Heart right ventricle (tissue), 16 donors: ENCODE measurements around the gene ANXA4. TPM values are rescaled to one million over a fixed set of nuclear protein-coding genes. Genes with fewer than 3 reads are reported as not detected.
"Not testable (repeated sequence)": the region's sequence is repeated elsewhere in the genome, so short reads cannot be mapped to it uniquely, and the experiment has no call there.

ENCODE experiments used
- ATAC-seq, 8 donors: fragments of 200-7000 bp; cut with Tn5 transposase; one replicate each; pipeline ENCODE4 v1.9.1; 2020; ENCODE audit warnings: mild to moderate bottlenecking in 8 of 8, moderate library complexity in 8 of 8, moderate number of reproducible peaks in 1 of 8
- DNase-seq, 2 donors: peaks; one replicate each; pipeline ENCODE4 v3.0.0-alpha.2; 2020
- H3K27ac ChIP-seq, 10 donors: fragments of 200-600 bp; sonication (generic) in 2 of 10; one replicate each; pipeline versions ENCODE4 v1.5.0 to v1.8.0; 2020 to 2022; ENCODE audit warnings: mild to moderate bottlenecking in 3 of 10
- H3K27me3 ChIP-seq, 7 donors: fragments of 200-600 bp; one replicate each; pipeline ENCODE4 v1.8.0; 2021 to 2022; ENCODE audit warnings: mild to moderate bottlenecking in 2 of 7
- H3K36me3 ChIP-seq, 9 donors: fragments of 200-600 bp; sonication (generic) in 1 of 9; one replicate each; pipeline versions ENCODE4 v1.5.0 to v1.8.0; 2020 to 2022; ENCODE audit warnings: mild to moderate bottlenecking in 2 of 9
- H3K4me1 ChIP-seq, 9 donors: fragments of 200-600 bp; sonication (generic) in 1 of 9; one replicate each; pipeline versions ENCODE4 v1.5.0 to v1.8.0; 2020 to 2022; ENCODE audit warnings: mild to moderate bottlenecking in 4 of 9
- H3K4me3 ChIP-seq, 10 donors: fragments of 200-600 bp; sonication (generic) in 2 of 10; one replicate each; pipeline versions ENCODE4 v1.5.0 to v1.8.0; 2020 to 2022; ENCODE audit warnings: mild to moderate bottlenecking in 7 of 10, moderate library complexity in 2 of 10
- H3K9me3 ChIP-seq, 11 donors: fragments of 200-600 bp in 10 of 11; sonication (generic) in 2 of 11; one replicate each; pipeline versions ENCODE4 v1.5.0 to v1.8.0; 2013 to 2022; ENCODE audit warnings: mild to moderate bottlenecking in 2 of 11, control low read depth in 1 of 11, moderate library complexity in 1 of 11
- WGBS, 2 donors: extraction: QIAGEN DNeasy Blood & Tissue Kit; methylation state at CpG; one replicate each; pipeline ENCODE4 v1.1.7; 2013; ENCODE audit warnings: inconsistent platforms in 1 of 2; 5-methylcytosine and 5-hydroxymethylcytosine counted together
- intact Hi-C, 10 donors: fragments of 100-400 bp; cut with DNase I; formaldehyde crosslinking; loops; one replicate each; pipeline versions ENCODE4 v1.11.1 to v1.14.2; 2022
- polyA plus RNA-seq, 2 donors: library from polyadenylated mRNA; stranded (reverse); fragments of 200-250 nt; gene quantifications; one replicate each; pipeline ENCODE4 v1.2.3, GENCODE V29; 2013
- total RNA-seq, 10 donors: library from RNA; stranded (reverse); fragmentation: NEBNext Ultra II Directional in 3 of 10; extraction: Animal tissue kit (Norgen Biotek cat#: 25700) in 3 of 10; gene quantifications; one replicate each; pipeline versions ENCODE4 v1.2.1 to v1.2.4, GENCODE V29; 2021 to 2023
- TF ChIP-seq, protein P1 (sequence below), 9 donors: fragments of 200-600 bp; sonication (generic) in 2 of 9; IDR thresholded peaks; one replicate each; pipeline versions ENCODE4 v1.5.0 to v1.8.0; 2021 to 2022; ENCODE audit warnings: antibody characterized with exemption in 9 of 9, mild to moderate bottlenecking in 5 of 9, moderate library complexity in 1 of 9
- donor health status: Arrhythmogenic right ventricular cardiomyopathy.
- donor health status: ischemic (EF 13 %, LVEDD 7.1; RV severe dilation, severe dysfunction).
- donor health status: healthy with polysubstance abuse.
- donor health status: DM: no; HTN: yes; CAD: no.
- donor health status: DM: no; HTN: no; CAD: no.
- donor health status: ischemic (EF 25% LVEDD 6.9; RV normal size, moderate dysfunction).
- donor health status: ischemic (EF 25% LVEDD 5.7; RV mildly dilated, moderate dysfunction).
- donor health status: healthy.
- donor health status: DM: yes; HTN: yes; CAD: no.
- donor health status: Ischemic cardiomyopathy.
- donor health status: ischemic (EF 35%, LVEDD 5.7; RV mildly dilated, moderate dysfunction).
- donor health status: nonischemic (EF 11% LVEDD 7.7; RV severe dilation, severe dysfunction).
- donor health status: DM: yes; HTN: yes; CAD: no.
- donor health status: PGD.
- donor health status: ischemic (EF 29% LVEDD 5.4; RV normal size, mild dysfunction).
- donor health status: nonischemic (EF 23%, LVEDD 6.1; RV moderate dilation, normal function).

ANXA4 gene
- total and polyA plus RNA-seq, 12 donors: 12.0 to 36.7 (median 22.6) TPM

DNA sequence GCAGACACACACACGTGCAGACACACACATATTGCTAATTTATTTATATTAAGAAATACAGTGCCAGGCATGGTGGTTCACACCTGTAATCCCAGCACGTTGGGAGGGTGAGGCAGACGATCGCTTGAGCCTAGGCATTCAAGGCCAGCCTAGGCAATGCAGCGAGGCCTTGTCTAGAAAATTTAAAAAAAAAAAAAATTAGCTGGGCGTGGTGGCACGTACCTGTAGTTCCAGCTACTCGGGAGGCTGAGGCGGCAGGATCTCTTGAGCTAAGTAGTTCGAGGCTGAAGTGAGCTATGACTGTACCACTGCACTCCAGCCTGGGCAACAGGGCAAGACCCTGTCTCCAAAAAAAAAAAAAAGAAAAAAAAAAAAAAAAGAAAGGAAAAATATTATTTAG is 28.8 kb downstream of the ANXA4 start:
- Histone ChIP-seq H3K36me3 (no peaks in the 10 kb centered on the region), H3K4me1 (peaks cover 0 to 60% (median 34%) of the 10 kb centered on the region in 9 donors), H3K4me3 (no peak overlapping the region), H3K27me3 (no peaks in the 10 kb centered on the region), H3K9me3 (peaks cover 0 to 2% (median 0%) of the 10 kb centered on the region in 11 donors), H3K27ac (peak overlapping the region in 3 of 10 donors; percentile 60 to 62 (median 60))
- no peak for ATAC-seq
- DNase-seq: no peak
- TF ChIP-seq, protein P1, sequence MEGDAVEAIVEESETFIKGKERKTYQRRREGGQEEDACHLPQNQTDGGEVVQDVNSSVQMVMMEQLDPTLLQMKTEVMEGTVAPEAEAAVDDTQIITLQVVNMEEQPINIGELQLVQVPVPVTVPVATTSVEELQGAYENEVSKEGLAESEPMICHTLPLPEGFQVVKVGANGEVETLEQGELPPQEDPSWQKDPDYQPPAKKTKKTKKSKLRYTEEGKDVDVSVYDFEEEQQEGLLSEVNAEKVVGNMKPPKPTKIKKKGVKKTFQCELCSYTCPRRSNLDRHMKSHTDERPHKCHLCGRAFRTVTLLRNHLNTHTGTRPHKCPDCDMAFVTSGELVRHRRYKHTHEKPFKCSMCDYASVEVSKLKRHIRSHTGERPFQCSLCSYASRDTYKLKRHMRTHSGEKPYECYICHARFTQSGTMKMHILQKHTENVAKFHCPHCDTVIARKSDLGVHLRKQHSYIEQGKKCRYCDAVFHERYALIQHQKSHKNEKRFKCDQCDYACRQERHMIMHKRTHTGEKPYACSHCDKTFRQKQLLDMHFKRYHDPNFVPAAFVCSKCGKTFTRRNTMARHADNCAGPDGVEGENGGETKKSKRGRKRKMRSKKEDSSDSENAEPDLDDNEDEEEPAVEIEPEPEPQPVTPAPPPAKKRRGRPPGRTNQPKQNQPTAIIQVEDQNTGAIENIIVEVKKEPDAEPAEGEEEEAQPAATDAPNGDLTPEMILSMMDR (IDR thresholded peaks at IDR 0.05): no peak
- intact Hi-C loops: no loop called here
- 91 to 96% methylated on average over 10 of the region's 10 CpGs for WGBS, 2 donors

DNA sequence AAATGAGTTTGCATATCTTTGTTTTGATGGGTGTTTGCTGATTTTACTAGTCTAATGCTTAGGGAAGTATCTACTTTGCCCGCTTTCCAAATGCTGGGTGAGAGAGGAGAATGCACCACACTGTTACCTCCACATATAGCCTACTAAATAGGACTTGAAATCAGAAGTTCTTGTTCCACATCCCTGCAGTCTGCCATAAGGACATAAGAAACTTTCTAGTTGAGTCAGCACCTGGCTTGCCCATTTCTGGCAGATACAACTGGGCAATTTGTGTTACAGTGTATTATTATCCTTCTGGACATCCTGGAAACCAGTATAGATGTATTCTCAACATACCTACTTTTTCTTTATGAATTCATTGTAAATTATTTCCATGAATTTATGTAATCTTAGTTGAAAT is 29.5 kb downstream of the ANXA4 start:
- H3K36me3 ChIP-seq: no peaks in the 10 kb centered on the region
- TF ChIP-seq, protein P1 (IDR thresholded peaks at IDR 0.05): no peak
- no peak overlapping the region for H3K4me3 ChIP-seq
- no peak for ATAC-seq
- H3K27me3 ChIP-seq: no peaks in the 10 kb centered on the region
- 96 to 100% methylated on average over 1 of the region's 1 CpG for WGBS, 2 donors
- no peak for DNase-seq
- H3K9me3 ChIP-seq: peaks cover 0 to 9% (median 0%) of the 10 kb centered on the region in 11 donors
- no peak overlapping the region for H3K27ac ChIP-seq
- intact Hi-C loops: no loop called here
- H3K4me1 ChIP-seq: peaks cover 0 to 57% (median 29%) of the 10 kb centered on the region in 9 donors

DNA sequence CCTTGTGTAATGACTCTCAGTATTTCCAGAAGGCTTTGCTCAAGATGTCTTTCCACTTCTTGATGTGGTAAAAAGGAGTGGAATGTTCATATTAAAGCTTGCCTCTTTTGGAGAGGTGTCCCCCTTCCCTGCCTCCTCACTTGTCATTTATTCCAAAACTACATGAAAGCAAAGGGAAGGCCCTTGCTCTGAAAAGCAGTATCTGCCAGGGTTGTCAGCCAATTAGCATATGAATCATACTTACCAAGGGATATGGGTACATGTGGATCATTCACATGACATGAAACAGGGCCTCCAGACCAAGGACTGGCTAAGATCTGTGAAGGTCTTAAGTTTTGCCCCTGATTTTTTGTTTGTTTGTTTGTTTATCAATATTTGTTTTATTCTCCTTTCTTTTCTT is 31.3 kb downstream of the ANXA4 start:
- peak in 1 of 8 donors; percentile 38 for ATAC-seq

DNA sequence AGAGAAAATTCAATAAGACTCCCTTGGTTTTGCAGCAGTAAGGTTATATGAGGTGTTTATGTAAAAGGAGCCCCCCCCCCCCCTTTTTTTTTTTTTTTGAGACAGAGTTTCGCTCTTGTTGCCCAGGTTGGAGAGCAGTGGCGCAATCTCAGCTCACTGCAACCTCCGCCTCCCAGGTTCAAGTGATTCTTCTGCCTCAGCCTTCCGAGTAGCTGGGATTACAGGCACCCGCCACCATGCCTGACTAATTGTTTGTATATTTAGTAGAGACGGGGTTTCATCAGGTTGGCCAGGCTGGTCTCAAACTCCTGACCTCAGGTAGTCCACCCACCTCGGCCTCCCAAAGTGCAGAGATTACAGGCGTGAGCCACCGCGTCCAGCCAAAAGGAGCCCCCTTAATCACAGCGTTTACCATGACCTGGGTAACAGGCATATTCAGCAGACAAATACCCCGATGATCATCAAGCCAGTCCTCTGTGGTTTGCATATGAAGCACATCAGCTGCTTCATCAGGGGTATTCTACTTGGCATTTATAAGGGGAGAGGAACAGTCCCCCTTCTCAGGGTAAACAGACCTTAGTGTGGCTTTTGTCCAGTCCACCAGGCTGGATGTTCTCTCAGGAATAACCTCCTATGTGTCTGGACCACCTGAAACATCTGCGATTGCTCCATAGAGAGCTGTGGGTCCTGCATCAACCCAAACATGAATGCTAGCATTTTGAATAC is 32.5 kb downstream of the ANXA4 start:
- ATAC-seq, intact Hi-C loops, H3K4me3 ChIP-seq, DNase-seq, H3K27me3 ChIP-seq, H3K27ac ChIP-seq, H3K36me3 ChIP-seq: not testable (repeated sequence)
- Histone ChIP-seq H3K9me3 (peaks cover 0 to 12% (median 0%) of the 10 kb centered on the region in 11 donors), H3K4me1 (peaks cover 0 to 44% (median 14%) of the 10 kb centered on the region in 9 donors)
- 93 to 96% methylated on average over 13 of the region's 13 CpGs for WGBS, 2 donors

More for the DNA sequence above, 31.3 kb downstream of the ANXA4 start:
- no peaks in the 10 kb centered on the region for H3K36me3 ChIP-seq
- TF ChIP-seq, protein P1 (IDR thresholded peaks at IDR 0.05): no peak
- peaks cover 0 to 12% (median 0%) of the 10 kb centered on the region in 11 donors for H3K9me3 ChIP-seq
- H3K27me3 ChIP-seq: no peaks in the 10 kb centered on the region
- DNase-seq: no peak
- no peak overlapping the region for H3K4me3 ChIP-seq
- intact Hi-C loops: no loop called here
- H3K27ac ChIP-seq: no peak overlapping the region
- peaks cover 0 to 46% (median 17%) of the 10 kb centered on the region in 9 donors for H3K4me1 ChIP-seq
